ENCODE measurements around the gene NCAPG2. TPM values are rescaled to one million over a fixed set of nuclear protein-coding genes. Genes with fewer than 3 reads are reported as not detected.
A peak's percentile ranks its signal among the peaks of the same experiment; 100 is the strongest.

NCAPG2 gene
- total and polyA plus RNA-seq, 2 of the 13 experiments (the other 11 are each of a cell fraction or from before 2014, with no cell fraction given), result 15.1 to 30.7 TPM

- TF ChIP-seq, protein P1, sequence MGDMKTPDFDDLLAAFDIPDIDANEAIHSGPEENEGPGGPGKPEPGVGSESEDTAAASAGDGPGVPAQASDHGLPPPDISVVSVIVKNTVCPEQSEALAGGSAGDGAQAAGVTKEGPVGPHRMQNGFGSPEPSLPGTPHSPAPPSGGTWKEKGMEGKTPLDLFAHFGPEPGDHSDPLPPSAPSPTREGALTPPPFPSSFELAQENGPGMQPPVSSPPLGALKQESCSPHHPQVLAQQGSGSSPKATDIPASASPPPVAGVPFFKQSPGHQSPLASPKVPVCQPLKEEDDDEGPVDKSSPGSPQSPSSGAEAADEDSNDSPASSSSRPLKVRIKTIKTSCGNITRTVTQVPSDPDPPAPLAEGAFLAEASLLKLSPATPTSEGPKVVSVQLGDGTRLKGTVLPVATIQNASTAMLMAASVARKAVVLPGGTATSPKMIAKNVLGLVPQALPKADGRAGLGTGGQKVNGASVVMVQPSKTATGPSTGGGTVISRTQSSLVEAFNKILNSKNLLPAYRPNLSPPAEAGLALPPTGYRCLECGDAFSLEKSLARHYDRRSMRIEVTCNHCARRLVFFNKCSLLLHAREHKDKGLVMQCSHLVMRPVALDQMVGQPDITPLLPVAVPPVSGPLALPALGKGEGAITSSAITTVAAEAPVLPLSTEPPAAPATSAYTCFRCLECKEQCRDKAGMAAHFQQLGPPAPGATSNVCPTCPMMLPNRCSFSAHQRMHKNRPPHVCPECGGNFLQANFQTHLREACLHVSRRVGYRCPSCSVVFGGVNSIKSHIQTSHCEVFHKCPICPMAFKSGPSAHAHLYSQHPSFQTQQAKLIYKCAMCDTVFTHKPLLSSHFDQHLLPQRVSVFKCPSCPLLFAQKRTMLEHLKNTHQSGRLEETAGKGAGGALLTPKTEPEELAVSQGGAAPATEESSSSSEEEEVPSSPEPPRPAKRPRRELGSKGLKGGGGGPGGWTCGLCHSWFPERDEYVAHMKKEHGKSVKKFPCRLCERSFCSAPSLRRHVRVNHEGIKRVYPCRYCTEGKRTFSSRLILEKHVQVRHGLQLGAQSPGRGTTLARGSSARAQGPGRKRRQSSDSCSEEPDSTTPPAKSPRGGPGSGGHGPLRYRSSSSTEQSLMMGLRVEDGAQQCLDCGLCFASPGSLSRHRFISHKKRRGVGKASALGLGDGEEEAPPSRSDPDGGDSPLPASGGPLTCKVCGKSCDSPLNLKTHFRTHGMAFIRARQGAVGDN (CRISPR knock-in tag; IDR thresholded peaks at IDR 0.05), result peak; percentile 35; the same call in 1 of the 2 replicates
- TF ChIP-seq ZNF883 (CRISPR knock-in tag; IDR thresholded peaks at IDR 0.05; ENCODE audit: not compliant biosample characterization) (no peak), PRPF4 (IDR thresholded peaks at IDR 0.05; ENCODE audit: low read depth, low read length, poor library complexity, severe bottlenecking) (no peak), RAD51 (IDR thresholded peaks at IDR 0.05; ENCODE audit: borderline replicate concordance) (no peak), ZNF609 (CRISPR knock-in tag; IDR thresholded peaks at IDR 0.05; ENCODE audit: borderline replicate concordance) (0 out of 2 replicates have a peak, but pooled peaks have one; percentile 17), ZNF496 (CRISPR knock-in tag; IDR thresholded peaks at IDR 0.05; ENCODE audit: insufficient replicate concordance) (no peak), ARHGAP35 (CRISPR knock-in tag; IDR thresholded peaks at IDR 0.05; ENCODE audit: borderline replicate concordance) (no peak), ZMAT3 (CRISPR knock-in tag; conservative IDR thresholded peaks at IDR 0.05) (0 out of 2 replicates have a peak, but pooled peaks have one; percentile 52), ZZZ3 (CRISPR knock-in tag; IDR thresholded peaks at IDR 0.05; ENCODE audit: borderline replicate concordance) (0 out of 2 replicates have a peak, but pooled peaks have one; percentile 48), HNF4G (IDR thresholded peaks at IDR 0.05; ENCODE audit: borderline replicate concordance, low read depth, low read length) (peak; percentile 59; the same call in 1 of the 2 replicates), HNF4G (CRISPR knock-in tag; IDR thresholded peaks at IDR 0.05; ENCODE audit: borderline replicate concordance, low read depth) (no peak), SOX5 (CRISPR knock-in tag; IDR thresholded peaks at IDR 0.05; ENCODE audit: borderline replicate concordance) (peak; percentile 54; the same call in 1 of the 2 replicates), NCOA2 (CRISPR knock-in tag; IDR thresholded peaks at IDR 0.05) (0 out of 2 replicates have a peak, but pooled peaks have one; percentile 23), HDAC1 (CRISPR knock-in tag; IDR thresholded peaks at IDR 0.05) (peak; percentile 48)
- TF ChIP-seq, protein P2, sequence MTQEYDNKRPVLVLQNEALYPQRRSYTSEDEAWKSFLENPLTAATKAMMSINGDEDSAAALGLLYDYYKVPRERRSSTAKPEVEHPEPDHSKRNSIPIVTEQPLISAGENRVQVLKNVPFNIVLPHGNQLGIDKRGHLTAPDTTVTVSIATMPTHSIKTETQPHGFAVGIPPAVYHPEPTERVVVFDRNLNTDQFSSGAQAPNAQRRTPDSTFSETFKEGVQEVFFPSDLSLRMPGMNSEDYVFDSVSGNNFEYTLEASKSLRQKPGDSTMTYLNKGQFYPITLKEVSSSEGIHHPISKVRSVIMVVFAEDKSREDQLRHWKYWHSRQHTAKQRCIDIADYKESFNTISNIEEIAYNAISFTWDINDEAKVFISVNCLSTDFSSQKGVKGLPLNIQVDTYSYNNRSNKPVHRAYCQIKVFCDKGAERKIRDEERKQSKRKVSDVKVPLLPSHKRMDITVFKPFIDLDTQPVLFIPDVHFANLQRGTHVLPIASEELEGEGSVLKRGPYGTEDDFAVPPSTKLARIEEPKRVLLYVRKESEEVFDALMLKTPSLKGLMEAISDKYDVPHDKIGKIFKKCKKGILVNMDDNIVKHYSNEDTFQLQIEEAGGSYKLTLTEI (CRISPR knock-in tag; conservative IDR thresholded peaks at IDR 0.05), result no peak
- TF ChIP-seq, protein P3, sequence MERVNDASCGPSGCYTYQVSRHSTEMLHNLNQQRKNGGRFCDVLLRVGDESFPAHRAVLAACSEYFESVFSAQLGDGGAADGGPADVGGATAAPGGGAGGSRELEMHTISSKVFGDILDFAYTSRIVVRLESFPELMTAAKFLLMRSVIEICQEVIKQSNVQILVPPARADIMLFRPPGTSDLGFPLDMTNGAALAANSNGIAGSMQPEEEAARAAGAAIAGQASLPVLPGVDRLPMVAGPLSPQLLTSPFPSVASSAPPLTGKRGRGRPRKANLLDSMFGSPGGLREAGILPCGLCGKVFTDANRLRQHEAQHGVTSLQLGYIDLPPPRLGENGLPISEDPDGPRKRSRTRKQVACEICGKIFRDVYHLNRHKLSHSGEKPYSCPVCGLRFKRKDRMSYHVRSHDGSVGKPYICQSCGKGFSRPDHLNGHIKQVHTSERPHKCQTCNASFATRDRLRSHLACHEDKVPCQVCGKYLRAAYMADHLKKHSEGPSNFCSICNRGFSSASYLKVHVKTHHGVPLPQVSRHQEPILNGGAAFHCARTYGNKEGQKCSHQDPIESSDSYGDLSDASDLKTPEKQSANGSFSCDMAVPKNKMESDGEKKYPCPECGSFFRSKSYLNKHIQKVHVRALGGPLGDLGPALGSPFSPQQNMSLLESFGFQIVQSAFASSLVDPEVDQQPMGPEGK (CRISPR knock-in tag; IDR thresholded peaks at IDR 0.05), result 0 out of 2 replicates have a peak, but pooled peaks have one; percentile 18
These were observed 121.5 kb downstream of the NCAPG2 start (continued) for GRCh38 chr7:158583143-158583542.

Measured in HepG2 (cell line).